A549 (cell line): ENCODE results near the gene VEZT. TPM values are rescaled to one million over a fixed set of nuclear protein-coding genes. Genes with fewer than 3 reads are reported as not detected.
"Not testable (repeated sequence)": the region's sequence is repeated elsewhere in the genome, so short reads cannot be mapped to it uniquely, and the experiment has no call there.

ENCODE experiments used
- ATAC-seq, 2 experiments: fragments of 200-7000 bp in 1 of 2; fragments of >200 bp in 1 of 2; cut with Nextera tagmentation in 1 of 2; cut with Tn5 transposase in 1 of 2; 3 replicates each; pipeline versions ENCODE4 v1.8.0 to v1.9.1; 2018 to 2020; ENCODE audit warnings: mild to moderate bottlenecking in 1 of 2, moderate library complexity in 1 of 2
- CTCF ChIA-PET: fragments of 300-600 bp; sonication (Branson Sonifier 250); formaldehyde crosslinking; extraction: SDS; loops from one replicate; lab custom pipeline; 2021; ENCODE audit warnings: antibody characterized with exemption, inconsistent platforms; lab: Yijun Ruan, JAX
- POLR2A ChIA-PET: fragments of 350-600 bp; formaldehyde crosslinking; extraction: SDS; loops from one replicate; lab custom pipeline; 2021; ENCODE audit warnings: antibody characterized with exemption, inconsistent platforms; lab: Yijun Ruan, JAX
- DNase-seq, 2 experiments: peaks; one replicate each; pipeline versions ENCODE4 v3.0.0 to v3.0.0-alpha.2; 2011 to 2016; ENCODE audit warnings: low read depth in 1 of 2, low spot score in 1 of 2
- FAIRE-seq: peaks from 2 replicates; lab custom pipeline; 2011; peaks lifted over from hg19 to GRCh38; lab: Jason Lieb, UNC
- H3K27ac ChIP-seq, 2 experiments: fragments of >200 bp; sonication (Bioruptor Twin); formaldehyde crosslinking; 3 replicates each; pipeline ENCODE4 v1.5.1; 2016 to 2017
- H3K4me1 ChIP-seq: fragments of >200 bp; sonication (Bioruptor Twin); formaldehyde crosslinking; 3 replicates; pipeline ENCODE4 v1.6.1; 2016
- H3K4me2 ChIP-seq: fragments of >200 bp; sonication (Bioruptor Twin); formaldehyde crosslinking; 3 replicates; pipeline ENCODE4 v1.6.1; 2016
- H3K4me3 ChIP-seq: fragments of >200 bp; sonication (Bioruptor Twin); formaldehyde crosslinking; 3 replicates; pipeline ENCODE4 v1.5.1; 2016
- H3K9me3 ChIP-seq: fragments of >200 bp; sonication (Bioruptor Twin); formaldehyde crosslinking; 3 replicates; pipeline ENCODE4 v1.6.1; 2016
- BCL3 ChIP-seq: fragments of >200 bp; sonication (Bioruptor Twin); formaldehyde crosslinking; IDR thresholded peaks from 3 replicates; pipeline ENCODE4 v1.6.1; 2016
- BHLHE40 ChIP-seq: IDR thresholded peaks from 2 replicates; pipeline ENCODE4 v1.6.1; 2012; ENCODE audit warnings: low read depth, low read length, inconsistent platforms
- CHD2 ChIP-seq: fragments of 150-350 bp; IDR thresholded peaks from 2 replicates; pipeline ENCODE4 v1.6.1; 2014; ENCODE audit warnings: low read length; ENCODE audit not compliant: partially characterized antibody
- CHD4 ChIP-seq: fragments of 200-600 bp; sonication (generic); IDR thresholded peaks from 2 replicates; pipeline ENCODE4 v1.6.1; 2016; ENCODE audit warnings: antibody characterized with exemption, mild to moderate bottlenecking, borderline replicate concordance
- E2F6 ChIP-seq: IDR thresholded peaks from 2 replicates; pipeline ENCODE4 v1.6.1; 2012; ENCODE audit warnings: low read depth, borderline replicate concordance
- ESRRA ChIP-seq: fragments of 150-350 bp; IDR thresholded peaks from 2 replicates; pipeline ENCODE4 v1.6.1; 2014; ENCODE audit warnings: mild to moderate bottlenecking, low read length, borderline replicate concordance
- FOSB ChIP-seq: fragments of 250-450 bp; sonication (Bioruptor Pico); IDR thresholded peaks from 2 replicates; pipeline ENCODE4 v1.5.0; 2020; ENCODE audit warnings: mild to moderate bottlenecking, moderate library complexity
- FOSL2 ChIP-seq, 2 experiments: fragments of 450-650 bp in 1 of 2; fragments of >200 bp in 1 of 2; sonication (Bioruptor Twin) in 1 of 2; formaldehyde crosslinking; IDR thresholded peaks; 2 replicates each; pipeline versions ENCODE4 v1.5.0 to v1.6.1; 2016 to 2020; ENCODE audit warnings: mild to moderate bottlenecking in 1 of 2, moderate library complexity in 1 of 2
- FOXS1 ChIP-seq: fragments of 250-450 bp; sonication (Bioruptor Pico); IDR thresholded peaks from 2 replicates; pipeline ENCODE4 v1.5.0; 2020; ENCODE audit warnings: mild to moderate bottlenecking, moderate library complexity
- GATA3 ChIP-seq: IDR thresholded peaks from 2 replicates; pipeline ENCODE4 v1.6.1; 2012; ENCODE audit warnings: borderline replicate concordance
- HES2 ChIP-seq: fragments of >200 bp; sonication (Bioruptor Twin); formaldehyde crosslinking; IDR thresholded peaks from 2 replicates; pipeline ENCODE4 v1.6.1; 2016
- HOXB5 ChIP-seq: fragments of 250-450 bp; sonication (Bioruptor Pico); IDR thresholded peaks from 2 replicates; pipeline ENCODE4 v1.5.0; 2020; ENCODE audit warnings: mild to moderate bottlenecking, moderate library complexity
- KDM1A ChIP-seq: fragments of 200-600 bp; sonication (generic); IDR thresholded peaks from 2 replicates; pipeline ENCODE4 v1.6.1; 2016; ENCODE audit warnings: low read depth, mild to moderate bottlenecking
- NPAS2 ChIP-seq: fragments of 250-450 bp; sonication (Bioruptor Pico); IDR thresholded peaks from 2 replicates; pipeline ENCODE4 v1.8.0; 2022; ENCODE audit warnings: mild to moderate bottlenecking, moderate library complexity, borderline replicate concordance
- PBX3 ChIP-seq: IDR thresholded peaks from 2 replicates; pipeline ENCODE4 v1.6.1; 2012
- RNF2 ChIP-seq: fragments of 200-600 bp; sonication (generic); IDR thresholded peaks from 2 replicates; pipeline ENCODE4 v1.6.1; 2016; ENCODE audit warnings: low read depth, mild to moderate bottlenecking, antibody characterized with exemption, moderate library complexity, borderline replicate concordance
- TFCP2L1 ChIP-seq: fragments of 250-450 bp; sonication (Bioruptor Pico); IDR thresholded peaks from 2 replicates; pipeline ENCODE4 v1.5.0; 2021; ENCODE audit warnings: mild to moderate bottlenecking
- USF2 ChIP-seq: fragments of 450-650 bp; IDR thresholded peaks from 2 replicates; pipeline ENCODE4 v1.6.1; 2014; ENCODE audit warnings: antibody characterized with exemption
- ZC3H11A ChIP-seq: fragments of 450-650 bp; IDR thresholded peaks from 2 replicates; pipeline ENCODE4 v1.6.1; 2014; ENCODE audit warnings: antibody characterized with exemption, mild to moderate bottlenecking
- WGBS: methylation state at CpG from one replicate; pipeline ENCODE4 v1.1.6; 2017; ENCODE audit errors: missing lambda C conversion rate; 5-methylcytosine and 5-hydroxymethylcytosine counted together
- polyA plus RNA-seq, 4 experiments: library from polyadenylated mRNA; depleted of rRNA in 3 of 4; stranded (reverse); fragments of >200 nt; fragmentation: RNase III in 1 of 4; extraction: RNeasy Plus Mini Kit Qiagen cat#74134 plus additional on column Dnase treatment in 1 of 4; gene quantifications; 2 replicates in 3 of 4; 3 replicates in 1 of 4; pipeline ENCODE4 v1.2.3, GENCODE V29; 2011 to 2017

Gene VEZT
- polyA plus RNA-seq, 2 of the 4 experiments (the other 2 are of a cell fraction) = 87.1 to 259 TPM

GRCh38 chr12:95303476-95303875 lies 85.9 kb downstream of the VEZT start:
- TF ChIP-seq KDM1A (no peak), BCL3 (no peak)
- peaks cover 42% of the 10 kb centered on the region for H3K4me1 ChIP-seq
- CTCF ChIA-PET = interaction anchor here (0.6 to 3.2 kb wide), 6 partner anchors 10 to 186 kb away, joined by 3 to 9 read pairs (median 4); no protein-coding TSS in a partner anchor
- H3K9me3 ChIP-seq = no peaks in the 10 kb centered on the region
- DNase-seq = no peak
- POLR2A ChIA-PET = no interaction called here
- FAIRE-seq = peak; percentile 87
- no peak for ATAC-seq
- H3K27ac ChIP-seq = no peak overlapping the region
- WGBS = 93% methylated on average over 1 of the region's 1 CpG
- peak overlapping the region; percentile 22; the same call in 1 of the 3 replicates for H3K4me2 ChIP-seq
- H3K4me3 ChIP-seq = no peak overlapping the region

GRCh38 chr12:95304673-95305198 lies 87.1 kb downstream of the VEZT start:
- no peak overlapping the region for H3K4me3 ChIP-seq
- peaks cover 42% of the 10 kb centered on the region for H3K4me1 ChIP-seq
- no peak overlapping the region for H3K27ac ChIP-seq
- ChIA-PET CTCF (interaction anchor here (1.1 to 3.2 kb wide), 6 partner anchors 9 to 188 kb away, joined by 3 to 9 read pairs (median 4); no protein-coding TSS in a partner anchor), POLR2A (interaction anchor here (0.6 kb wide), 1 partner anchor 234 kb away, joined by 5 read pairs; no protein-coding TSS in a partner anchor)
- H3K9me3 ChIP-seq = no peaks in the 10 kb centered on the region
- no peak; a peak in 1 of 6 replicates for ATAC-seq
- no peak for TF ChIP-seq FOSL2 (IDR thresholded peaks at IDR 0.05)
- peak; percentile 58 for TF ChIP-seq FOSL2 (CRISPR knock-in tag; IDR thresholded peaks at IDR 0.05)
- no peak for TF ChIP-seq ZC3H11A
- WGBS = 61% methylated on average over 3 of the region's 3 CpGs
- no peak for FAIRE-seq
- H3K4me2 ChIP-seq = peak overlapping the region; percentile 27
- no peak for DNase-seq

- TF ChIP-seq FOXS1 (no peak), ESRRA (no peak), FOSB (CRISPR knock-in tag) (no peak), NPAS2 (CRISPR knock-in tag) (no peak), TFCP2L1 (no peak), BHLHE40 (no peak), FOSL2 (IDR thresholded peaks at IDR 0.05) (no peak), FOSL2 (CRISPR knock-in tag; IDR thresholded peaks at IDR 0.05) (no peak), HOXB5 (no peak), GATA3 (no peak), E2F6 (no peak), RNF2 (no peak), ZC3H11A (no peak), CHD2 (no peak), CHD4 (no peak), PBX3 (no peak), USF2 (no peak), HES2 (no peak)
- H3K4me2 ChIP-seq = no peak overlapping the region
- 0 out of 6 replicates have a peak overlapping the region, but pooled peaks of 1 of the 2 experiments have one; percentile 1 for H3K27ac ChIP-seq
- H3K9me3 ChIP-seq = no peaks in the 10 kb centered on the region
- CTCF ChIA-PET = interaction anchor here (0.6 to 3.1 kb wide), 7 partner anchors 8 to 709 kb away, joined by 3 to 13 read pairs (median 4); no protein-coding TSS in a partner anchor
- POLR2A ChIA-PET = no interaction called here
- DNase-seq (no peak), FAIRE-seq (no peak), ATAC-seq (no peak)
- H3K4me3 ChIP-seq = no peak overlapping the region
- WGBS = 88% methylated on average over 1 of the region's 1 CpG
- H3K4me1 ChIP-seq = peaks cover 25% of the 10 kb centered on the region
These were observed 95.0 kb downstream of the VEZT start for GRCh38 chr12:95312656-95313055.

GRCh38 chr12:95314756-95315155 lies 97.1 kb downstream of the VEZT start:
- DNase-seq, H3K9me3 ChIP-seq, POLR2A ChIA-PET, H3K4me3 ChIP-seq, ATAC-seq, H3K4me2 ChIP-seq, FAIRE-seq: not testable (repeated sequence)
- Histone ChIP-seq H3K4me1 (peaks cover 41% of the 10 kb centered on the region), H3K27ac (peak overlapping the region in 1 of 2 experiments; percentile 30; a peak in 3 of 6 replicates)
- CTCF ChIA-PET = interaction anchor here (0.6 to 3.1 kb wide), 4 partner anchors 12 to 579 kb away, joined by 3 to 13 read pairs (median 8); no protein-coding TSS in a partner anchor
- WGBS = 97% methylated on average over 6 of the region's 6 CpGs
